ENCODE data around the gene EIF2B5. TPM values are rescaled to one million over a fixed set of nuclear protein-coding genes. Genes with fewer than 3 reads are reported as not detected.
"Not testable (repeated sequence)": the region's sequence is repeated elsewhere in the genome, so short reads cannot be mapped to it uniquely, and the experiment has no call there.

EIF2B5 gene
- total RNA-seq (2014; rRNA removed; shearing (Covaris generic)) = 49.5 and 62.3 TPM in 2 replicates

DNA sequence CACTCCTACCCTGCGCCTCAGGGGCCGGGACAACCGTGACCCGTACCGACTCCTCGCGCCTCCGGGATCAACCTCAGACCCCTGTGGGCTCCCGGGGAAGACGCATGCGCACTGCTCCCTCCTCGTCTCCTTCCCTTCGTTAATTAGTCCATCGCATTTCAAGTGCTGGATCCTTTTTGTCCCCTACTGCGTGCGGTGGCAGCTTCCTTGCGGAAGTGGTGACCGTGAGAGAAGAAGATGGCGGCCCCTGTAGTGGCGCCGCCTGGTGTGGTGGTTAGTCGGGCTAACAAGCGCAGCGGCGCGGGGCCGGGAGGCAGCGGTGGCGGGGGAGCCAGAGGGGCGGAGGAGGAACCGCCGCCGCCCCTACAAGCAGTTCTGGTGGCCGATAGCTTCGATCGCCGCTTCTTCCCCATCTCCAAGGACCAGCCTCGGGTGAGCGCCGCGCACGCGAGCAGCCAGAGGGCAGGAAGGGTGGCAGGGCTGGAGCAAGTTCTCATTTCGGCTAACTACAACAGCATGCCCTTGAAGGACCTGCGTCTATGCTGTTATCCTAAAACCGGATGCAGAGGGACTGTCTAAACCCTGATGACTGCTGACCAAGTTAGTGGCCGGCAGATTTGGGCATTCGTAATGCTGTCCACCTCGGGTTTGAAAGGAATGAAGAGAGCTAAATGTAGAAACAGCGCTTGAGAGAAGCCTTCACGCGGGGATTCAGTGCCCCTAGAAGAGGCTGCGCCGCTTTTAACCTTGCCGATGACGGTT, at the start of gene EIF2B5:
Gene EIF2B5 (plus strand): TSS at position 210 of the 762 bp plus-strand sequence. CDS start 28 bp downstream, at position 238.
- Histone ChIP-seq H3K9me3 (replicated peaks) (no peaks in the 10 kb centered on the region), H3K27ac (peak within 1 kb of the TSS; percentile 62), H3K4me3 (peak within 1 kb of the TSS; percentile 73), H3K36me3 (peaks cover 34% of the 10 kb centered on the region), H3K4me1 (replicated peaks) (peaks cover 27% of the 10 kb centered on the region), H3K27me3 (replicated peaks) (no peaks in the 10 kb centered on the region)
- peak; percentile 90 to 92 for DNase-seq (ENCODE audit: low read depth in 1 of 2, low spot score in 2 of 2)

DNA sequence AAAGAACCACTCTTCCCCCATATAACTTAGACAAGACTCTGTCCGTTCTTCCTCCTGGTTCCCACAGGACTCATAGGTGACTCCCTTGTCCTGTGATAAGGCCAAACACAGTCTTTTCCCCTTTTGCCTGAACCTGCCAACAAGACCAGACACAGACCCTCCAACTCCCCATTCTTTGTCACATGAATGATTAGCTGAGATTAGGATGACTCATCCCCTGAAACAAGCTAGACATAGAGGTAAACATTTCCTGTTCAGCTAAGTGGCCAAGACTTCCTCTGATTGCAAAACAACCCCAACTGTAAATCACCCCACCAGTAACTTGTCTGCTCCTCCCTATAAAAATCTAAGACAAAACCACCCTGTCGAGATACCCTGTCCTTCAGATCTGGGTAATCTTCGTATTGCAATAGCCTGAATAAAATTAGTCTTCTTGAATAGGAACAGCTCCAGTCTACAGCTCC, 49.7 kb upstream of the EIF2B5 start:
- no peak overlapping the region for H3K4me3 ChIP-seq
- no peaks in the 10 kb centered on the region for H3K27me3 ChIP-seq (replicated peaks)
- H3K9me3 ChIP-seq (replicated peaks) = peaks cover 6% of the 10 kb centered on the region; the same call in 1 of the 2 replicates
- peaks cover 5% of the 10 kb centered on the region; the same call in 1 of the 2 replicates for H3K4me1 ChIP-seq (replicated peaks)
- H3K27ac ChIP-seq = no peak overlapping the region
- DNase-seq (ENCODE audit: low read depth in 1 of 2, low spot score in 2 of 2) = no peak
- no peaks in the 10 kb centered on the region for H3K36me3 ChIP-seq

DNA sequence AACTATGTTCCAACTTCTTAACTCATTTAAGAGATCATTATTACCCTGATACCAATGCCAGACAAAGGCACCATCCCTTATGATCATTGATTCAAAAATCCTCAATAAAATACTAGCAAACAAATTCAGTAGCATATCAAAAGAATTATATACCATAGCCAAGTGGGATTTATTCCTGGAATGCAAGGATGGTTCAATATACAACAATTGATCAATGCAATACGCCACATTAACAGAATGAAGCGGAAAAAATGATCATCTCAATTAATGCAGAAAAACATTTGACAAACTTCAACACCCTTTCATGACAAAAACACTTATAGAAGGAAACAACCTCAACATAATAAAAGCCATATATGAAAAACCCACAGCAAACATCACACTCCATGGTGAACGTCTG, 43.0 kb upstream of the EIF2B5 start:
- H3K36me3 ChIP-seq = no peaks in the 10 kb centered on the region
- H3K27ac ChIP-seq = no peak overlapping the region
- H3K9me3 ChIP-seq (replicated peaks) = peaks cover 12% of the 10 kb centered on the region
- DNase-seq (ENCODE audit: low read depth in 1 of 2, low spot score in 2 of 2) = no peak
- H3K27me3 ChIP-seq (replicated peaks) = no peaks in the 10 kb centered on the region
- H3K4me3 ChIP-seq = no peak overlapping the region
- peaks cover 5% of the 10 kb centered on the region for H3K4me1 ChIP-seq (replicated peaks)

DNA sequence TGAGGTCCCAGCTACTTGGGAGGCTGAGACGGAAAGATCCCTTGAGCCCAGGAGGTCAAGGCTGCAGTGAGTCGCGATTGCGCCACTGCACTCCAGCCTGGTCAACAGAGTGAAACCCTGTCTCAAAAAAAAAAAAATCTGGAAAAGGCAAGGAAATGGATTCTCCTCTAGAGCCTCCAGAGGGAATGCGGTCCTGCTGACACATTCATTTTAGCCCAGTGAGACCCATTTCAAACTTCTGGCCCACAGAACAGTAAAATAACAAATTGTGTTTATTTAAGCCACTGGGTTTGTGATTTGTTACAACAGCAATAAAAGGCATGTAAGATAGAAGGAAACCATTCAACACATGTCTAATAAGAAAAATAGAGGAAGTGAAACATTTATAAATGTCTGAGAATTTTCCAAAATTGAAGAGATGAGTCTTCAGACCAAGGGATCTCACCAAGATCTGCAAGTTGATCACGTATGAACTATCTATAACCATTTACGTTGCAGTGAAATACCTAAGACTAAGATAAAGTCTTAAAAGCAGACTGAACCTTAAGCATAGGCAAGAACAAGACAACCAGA, 38.3 kb upstream of the EIF2B5 start, which contains the start of gene HTR3E:
Gene HTR3E (plus strand): TSS at position 254 of the 573 bp plus-strand sequence. CDS start 466 bp downstream, outside the sequence.
- Histone ChIP-seq H3K4me3 (no peak within 1 kb of the TSS), H3K36me3 (no peaks in the 10 kb centered on the region), H3K27ac (no peak within 1 kb of the TSS), H3K9me3 (replicated peaks) (peaks cover 6% of the 10 kb centered on the region), H3K27me3 (replicated peaks) (no peaks in the 10 kb centered on the region), H3K4me1 (replicated peaks) (no peaks in the 10 kb centered on the region; the same call in 1 of the 2 replicates)
- no peak for DNase-seq (ENCODE audit: low read depth in 1 of 2, low spot score in 2 of 2)

DNA sequence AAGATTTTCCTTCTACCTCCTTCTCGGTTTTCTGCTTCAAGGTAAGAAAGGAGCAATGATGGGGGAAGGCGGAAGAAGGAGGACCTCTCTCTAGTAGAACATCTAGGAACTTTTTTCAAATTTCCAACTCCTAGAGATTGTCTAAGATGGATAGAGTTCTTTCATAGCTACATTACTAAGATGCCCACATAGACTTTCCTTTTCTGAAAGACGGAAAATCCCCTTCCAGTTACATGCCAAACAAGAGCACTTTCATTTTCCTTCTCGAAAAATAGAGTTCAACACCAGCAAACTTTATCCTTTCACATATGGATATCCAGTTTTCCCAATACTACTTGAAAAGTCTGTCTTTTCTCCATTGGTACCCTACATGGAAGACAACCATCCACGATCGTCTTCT, 37.6 kb upstream of the EIF2B5 start:
- no peak for DNase-seq (ENCODE audit: low read depth in 1 of 2, low spot score in 2 of 2)
- H3K36me3 ChIP-seq = no peaks in the 10 kb centered on the region
- no peaks in the 10 kb centered on the region for H3K27me3 ChIP-seq (replicated peaks)
- H3K4me1 ChIP-seq (replicated peaks) = no peaks in the 10 kb centered on the region; the same call in 1 of the 2 replicates
- no peak overlapping the region for H3K27ac ChIP-seq
- no peaks in the 10 kb centered on the region for H3K9me3 ChIP-seq (replicated peaks)
- H3K4me3 ChIP-seq = no peak overlapping the region

DNA sequence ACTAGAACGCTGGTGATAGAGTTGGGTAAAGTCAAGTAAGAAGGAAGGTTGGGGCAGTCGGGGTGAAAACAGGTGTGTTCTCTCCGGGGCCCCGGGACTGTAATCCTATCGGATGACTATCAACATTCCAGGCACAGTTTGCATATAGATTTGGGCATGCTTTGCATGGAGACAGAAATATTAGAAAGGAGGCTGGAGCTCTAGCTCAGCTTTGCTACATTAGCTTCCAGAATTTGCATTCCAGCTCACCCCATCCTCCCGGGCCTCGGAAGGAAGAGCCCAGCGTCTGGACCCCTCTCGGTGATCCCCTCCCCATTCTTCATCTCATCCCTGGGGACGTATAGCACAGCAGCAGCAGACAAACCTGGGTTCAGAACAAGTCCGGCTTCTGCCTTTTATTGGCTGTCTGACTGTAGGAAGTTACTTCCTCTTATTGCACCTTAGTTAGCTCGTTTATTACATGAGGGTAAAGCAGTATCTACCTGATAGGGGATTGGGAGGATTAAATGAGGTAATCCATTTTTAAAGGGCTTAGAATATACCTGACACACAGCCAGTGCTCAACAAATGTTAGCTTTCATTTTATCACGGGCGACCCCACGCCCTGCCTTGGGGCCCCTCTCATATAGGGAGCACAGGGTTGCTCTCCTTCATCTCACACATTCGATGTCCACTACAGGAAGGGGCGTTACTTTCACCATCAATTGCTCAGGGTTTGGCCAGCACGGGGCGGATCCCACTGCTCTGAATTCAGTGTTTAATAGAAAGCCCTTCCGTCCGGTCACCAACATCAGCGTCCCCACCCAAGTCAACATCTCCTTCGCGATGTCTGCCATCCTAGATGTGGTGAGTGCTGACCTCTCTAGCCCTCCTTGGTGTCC, 35.1 kb upstream of the EIF2B5 start:
- H3K27me3 ChIP-seq (replicated peaks) = no peaks in the 10 kb centered on the region
- peak in 1 of 2 experiments; percentile 14 for DNase-seq (ENCODE audit: low read depth in 1 of 2, low spot score in 2 of 2)
- H3K4me3 ChIP-seq = no peak overlapping the region
- H3K27ac ChIP-seq = no peak overlapping the region
- no peaks in the 10 kb centered on the region for H3K36me3 ChIP-seq
- no peaks in the 10 kb centered on the region; the same call in 1 of the 2 replicates for H3K4me1 ChIP-seq (replicated peaks)
- no peaks in the 10 kb centered on the region for H3K9me3 ChIP-seq (replicated peaks)

DNA sequence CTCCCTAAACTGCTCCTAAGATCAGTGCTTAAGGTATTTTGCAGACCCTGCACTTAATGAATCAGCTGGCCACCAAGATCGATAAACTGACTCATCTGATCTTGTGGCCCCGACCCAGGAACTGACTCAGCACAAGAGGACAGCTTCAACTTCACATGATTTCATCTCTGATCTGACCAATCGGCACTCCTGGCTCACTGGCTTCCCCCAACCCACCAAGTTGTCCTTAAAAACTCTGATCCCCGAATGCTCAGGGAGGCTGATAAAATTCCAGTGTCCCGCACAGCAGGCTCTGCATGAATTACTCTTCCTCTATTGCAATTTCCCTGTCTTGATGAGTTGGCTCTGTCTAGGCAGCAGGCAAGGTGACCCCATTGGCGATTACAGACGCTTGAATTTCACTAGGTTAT, 24.8 kb upstream of the EIF2B5 start:
- no peaks in the 10 kb centered on the region for H3K27me3 ChIP-seq (replicated peaks)
- no peaks in the 10 kb centered on the region for H3K9me3 ChIP-seq (replicated peaks)
- peak; percentile 78 to 87 for DNase-seq (ENCODE audit: low read depth in 1 of 2, low spot score in 2 of 2)

DNA sequence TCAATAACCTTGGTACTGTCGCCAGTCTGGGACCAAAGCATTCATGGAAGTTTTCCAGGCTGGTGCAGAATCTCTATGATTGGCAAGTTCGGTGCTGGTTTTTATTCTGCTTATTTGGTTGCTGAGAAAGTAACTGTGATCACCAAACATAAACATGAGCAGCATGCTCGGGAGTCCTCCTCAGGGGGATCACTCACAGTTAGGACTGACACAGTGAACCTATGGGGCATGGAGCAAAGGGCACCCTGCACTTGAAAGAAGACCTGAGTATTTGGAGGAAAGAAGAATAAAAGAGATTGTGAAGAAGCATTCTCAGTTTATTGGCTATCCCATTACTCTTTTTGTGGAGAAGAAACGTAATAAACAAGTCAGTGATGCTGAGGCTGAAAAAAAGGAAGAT, 19.1 kb upstream of the EIF2B5 start:
- no peak for DNase-seq (ENCODE audit: low read depth in 1 of 2, low spot score in 2 of 2)
- Histone ChIP-seq H3K4me3 (no peak overlapping the region), H3K9me3 (replicated peaks) (no peaks in the 10 kb centered on the region), H3K27ac (no peak overlapping the region), H3K27me3 (replicated peaks) (no peaks in the 10 kb centered on the region), H3K36me3 (no peaks in the 10 kb centered on the region), H3K4me1 (replicated peaks) (peaks cover under 1% of the 10 kb centered on the region)

More for the DNA sequence above, 24.8 kb upstream of the EIF2B5 start:
- peaks cover 13% of the 10 kb centered on the region for H3K4me1 ChIP-seq (replicated peaks)
- peak overlapping the region; percentile 63 for H3K27ac ChIP-seq
- H3K36me3 ChIP-seq = no peaks in the 10 kb centered on the region
- H3K4me3 ChIP-seq = no peak overlapping the region

DNA sequence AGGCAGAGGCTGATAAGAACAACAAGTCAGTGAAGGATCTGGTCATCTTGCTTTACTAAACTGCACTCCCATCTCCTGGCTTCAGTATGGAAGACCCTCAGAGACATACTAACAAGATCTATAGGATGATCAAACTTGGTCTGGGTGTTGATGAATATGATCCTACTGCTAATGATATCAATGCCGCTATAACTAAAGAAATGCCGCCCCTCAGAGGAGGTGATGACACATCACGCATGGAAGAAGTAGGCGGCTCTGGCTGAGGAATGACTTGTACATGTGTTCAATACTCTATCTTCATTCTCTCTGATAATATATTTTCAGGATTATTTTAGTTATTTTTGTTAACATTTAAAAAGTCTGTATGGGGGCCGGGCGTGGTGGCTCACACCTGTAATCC, 17.5 kb upstream of the EIF2B5 start:
- H3K4me3 ChIP-seq = no peak overlapping the region
- no peaks in the 10 kb centered on the region for H3K36me3 ChIP-seq
- H3K27ac ChIP-seq = no peak overlapping the region
- H3K9me3 ChIP-seq (replicated peaks) = no peaks in the 10 kb centered on the region
- H3K4me1 ChIP-seq (replicated peaks) = no peaks in the 10 kb centered on the region
- no peaks in the 10 kb centered on the region for H3K27me3 ChIP-seq (replicated peaks)
- DNase-seq (ENCODE audit: low read depth in 1 of 2, low spot score in 2 of 2) = no peak

DNA sequence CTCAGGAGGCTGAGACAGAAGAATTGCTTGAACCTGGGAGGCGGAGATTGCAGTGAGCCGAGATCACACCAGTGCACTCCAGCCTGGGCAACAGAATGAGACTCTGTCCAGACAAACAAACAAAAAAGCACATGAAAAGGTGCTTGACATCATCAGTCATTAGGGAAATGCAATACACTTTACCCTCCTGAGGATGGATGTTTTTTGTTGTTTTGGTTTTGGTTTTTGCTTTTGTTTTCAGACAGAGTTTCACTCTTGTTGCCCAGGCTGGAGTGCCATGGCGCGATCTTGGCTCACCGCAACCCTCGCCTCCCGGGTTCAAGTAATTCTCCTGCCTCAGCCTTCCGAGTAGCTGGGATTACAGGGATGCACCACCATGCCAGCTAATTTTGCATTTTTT, 14.1 kb upstream of the EIF2B5 start:
- not testable (repeated sequence) for H3K36me3 ChIP-seq; H3K27me3 ChIP-seq (replicated peaks); H3K27ac ChIP-seq; H3K9me3 ChIP-seq (replicated peaks); H3K4me3 ChIP-seq; DNase-seq (ENCODE audit: low read depth in 1 of 2, low spot score in 2 of 2)
- peaks cover 19% of the 10 kb centered on the region for H3K4me1 ChIP-seq (replicated peaks)

DNA sequence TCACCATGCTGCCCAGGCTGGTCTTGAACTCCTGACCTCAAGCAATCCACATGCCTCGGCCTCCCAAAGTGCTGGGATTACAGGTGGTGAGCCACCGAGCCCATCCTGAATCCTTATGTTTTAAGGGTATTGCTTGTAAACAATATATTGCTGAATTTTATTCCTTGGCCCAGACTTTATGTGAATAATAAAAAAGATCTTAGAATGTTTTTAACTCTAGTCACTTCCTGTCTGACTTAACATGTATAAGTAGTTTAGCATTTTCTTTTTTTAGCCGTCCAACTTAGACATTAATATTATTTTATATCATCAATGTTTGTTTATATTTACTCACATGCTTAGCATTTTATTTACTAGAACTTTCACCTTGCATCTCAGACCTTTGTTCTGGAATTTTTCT, 9.2 kb upstream of the EIF2B5 start:
- Histone ChIP-seq H3K36me3 (no peaks in the 10 kb centered on the region), H3K4me3 (no peak overlapping the region), H3K4me1 (replicated peaks) (peaks cover 20% of the 10 kb centered on the region), H3K9me3 (replicated peaks) (no peaks in the 10 kb centered on the region), H3K27ac (no peak overlapping the region), H3K27me3 (replicated peaks) (no peaks in the 10 kb centered on the region)
- DNase-seq (ENCODE audit: low read depth in 1 of 2, low spot score in 2 of 2) = peak in 1 of 2 experiments; percentile 28

DNA sequence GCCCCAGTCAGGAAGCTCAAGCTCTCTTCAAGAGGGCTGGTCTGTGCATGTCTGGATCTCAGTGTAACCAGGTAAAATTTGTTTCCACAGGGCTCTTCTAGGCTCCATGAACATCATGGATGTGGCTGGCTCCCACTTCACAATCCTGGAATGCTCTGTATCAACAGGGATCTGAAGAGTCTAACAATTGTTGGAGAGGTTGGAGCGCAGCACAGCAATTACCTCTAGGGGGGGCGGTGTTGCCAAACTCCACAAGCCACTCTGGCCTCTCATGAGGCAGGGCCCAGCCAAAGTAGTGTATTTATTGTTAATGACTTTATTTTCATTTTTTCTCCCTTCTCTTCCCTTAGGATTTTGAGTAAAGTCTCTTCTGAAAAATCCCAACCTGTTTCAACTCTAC, 6.1 kb upstream of the EIF2B5 start:
- no peak overlapping the region for H3K27ac ChIP-seq
- H3K27me3 ChIP-seq (replicated peaks) = no peaks in the 10 kb centered on the region
- H3K4me1 ChIP-seq (replicated peaks) = peaks cover 13% of the 10 kb centered on the region
- no peak for DNase-seq (ENCODE audit: low read depth in 1 of 2, low spot score in 2 of 2)
- H3K36me3 ChIP-seq = no peaks in the 10 kb centered on the region
- H3K9me3 ChIP-seq (replicated peaks) = no peaks in the 10 kb centered on the region
- H3K4me3 ChIP-seq = no peak overlapping the region

DNA sequence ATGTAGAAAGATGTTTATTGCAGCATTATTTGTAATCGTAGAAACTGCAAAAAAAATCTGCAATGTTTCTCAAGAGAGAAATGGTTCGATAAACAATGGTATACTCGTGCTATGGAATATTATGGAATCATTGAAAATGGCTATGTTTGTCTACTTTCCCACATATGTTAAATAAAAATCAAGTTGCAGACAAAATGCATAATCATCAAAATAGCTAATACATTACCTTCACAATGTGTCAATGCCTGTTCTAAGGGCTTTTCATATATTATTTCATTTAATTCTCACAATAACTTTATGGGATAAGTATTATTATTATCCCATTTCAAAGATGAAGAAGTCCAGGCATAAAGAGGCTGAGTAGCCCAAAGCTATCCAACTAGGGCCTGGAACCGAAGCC, 2.2 kb upstream of the EIF2B5 start:
- Histone ChIP-seq H3K9me3 (replicated peaks) (no peaks in the 10 kb centered on the region), H3K27me3 (replicated peaks) (no peaks in the 10 kb centered on the region), H3K36me3 (peaks cover 16% of the 10 kb centered on the region), H3K4me3 (no peak overlapping the region), H3K4me1 (replicated peaks) (peaks cover 27% of the 10 kb centered on the region), H3K27ac (no peak overlapping the region)
- no peak for DNase-seq (ENCODE audit: low read depth in 1 of 2, low spot score in 2 of 2)

All from SJSA1 (cell line).